GM19193 (cell line): ENCODE results near the gene SMARCD2.
A peak's percentile ranks its signal among the peaks of the same experiment; 100 is the strongest.

ENCODE experiments used
- POLR2A ChIP-seq: IDR thresholded peaks from 4 replicates; pipeline ENCODE4 v1.6.1; 2011; ENCODE audit not compliant: insufficient read depth, insufficient read length; ENCODE audit errors: extremely low read depth

SMARCD2 gene

DNA sequence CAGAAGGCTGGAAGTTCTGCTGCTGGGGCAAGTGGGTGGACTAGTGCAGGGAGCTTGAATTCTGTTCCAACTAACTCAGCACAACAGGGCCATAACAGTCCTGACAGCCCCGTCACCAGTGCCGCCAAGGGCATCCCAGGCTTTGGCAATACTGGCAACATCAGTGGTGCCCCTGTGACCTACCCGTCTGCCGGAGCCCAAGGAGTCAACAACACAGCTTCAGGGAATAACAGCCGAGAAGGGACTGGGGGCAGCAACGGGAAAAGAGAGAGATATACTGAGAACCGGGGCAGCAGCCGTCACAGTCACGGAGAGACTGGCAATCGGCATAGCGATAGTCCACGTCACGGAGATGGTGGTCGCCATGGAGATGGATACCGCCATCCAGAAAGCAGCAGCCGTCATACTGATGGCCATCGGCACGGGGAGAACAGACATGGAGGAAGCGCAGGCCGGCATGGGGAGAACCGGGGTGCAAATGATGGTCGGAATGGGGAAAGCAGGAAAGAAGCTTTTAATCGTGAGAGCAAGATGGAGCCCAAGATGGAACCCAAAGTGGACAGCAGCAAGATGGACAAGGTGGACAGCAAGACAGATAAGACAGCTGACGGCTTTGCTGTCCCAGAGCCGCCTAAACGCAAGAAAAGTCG lies 24.6 kb downstream of the SMARCD2 start:
- peak; percentile 34 for TF ChIP-seq POLR2A

DNA sequence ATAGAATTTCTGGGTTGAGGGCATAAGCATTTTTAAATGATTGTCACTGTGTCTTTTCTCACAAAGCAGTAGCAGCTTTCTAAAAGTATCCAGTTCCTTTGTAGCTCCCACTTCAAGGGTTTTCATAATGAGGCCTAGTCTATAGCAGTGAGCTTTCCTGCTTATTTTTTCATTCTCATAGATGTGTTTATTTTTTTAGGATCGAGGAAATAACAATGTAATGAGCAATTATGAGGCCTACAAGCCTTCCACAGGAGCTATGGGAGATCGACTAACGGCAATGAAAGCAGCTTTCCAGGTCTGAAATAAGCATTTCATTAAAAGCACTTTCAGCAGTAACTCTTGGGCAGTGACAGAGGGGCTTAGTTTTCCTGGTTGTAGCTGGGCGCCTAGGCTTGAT lies 25.8 kb downstream of the SMARCD2 start:
- no peak for TF ChIP-seq POLR2A

DNA sequence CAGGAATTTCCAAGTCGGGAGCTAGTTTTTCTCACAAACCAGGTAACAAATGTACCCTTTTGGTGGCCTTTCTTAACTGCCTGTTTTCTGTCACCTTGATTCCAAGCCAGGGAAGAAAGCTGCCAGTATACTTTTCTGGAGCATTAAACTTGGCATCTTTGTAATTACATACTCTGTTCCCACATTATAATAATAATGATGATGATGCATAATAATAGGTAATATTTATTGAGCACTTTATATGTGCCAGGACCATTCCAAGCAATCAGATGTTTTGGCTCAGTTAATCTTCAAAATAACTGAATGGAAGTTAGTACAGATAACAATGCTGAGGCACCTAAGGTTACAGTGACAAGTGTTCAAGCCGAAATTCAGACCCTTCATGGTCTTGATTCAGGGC lies 26.4 kb downstream of the SMARCD2 start:
- TF ChIP-seq POLR2A = no peak

DNA sequence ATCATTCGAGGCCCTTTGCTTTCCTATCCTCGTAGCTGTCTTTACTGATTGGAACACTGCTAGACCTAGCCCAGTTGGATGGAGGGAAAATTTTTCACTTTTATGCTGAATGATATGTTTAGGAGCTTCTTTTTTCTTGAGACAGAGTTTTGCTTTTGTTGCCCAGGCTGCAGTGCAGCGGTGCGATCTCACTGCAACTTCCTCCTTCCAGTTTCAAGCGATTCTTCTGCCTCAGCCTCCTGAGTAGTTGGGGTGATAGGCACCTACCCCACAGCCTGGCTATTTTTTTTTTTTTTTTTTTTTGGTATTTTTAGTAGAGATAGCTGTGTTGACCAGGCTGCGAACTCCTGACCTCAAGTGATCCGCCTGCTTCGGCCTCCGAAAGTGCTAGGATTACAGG lies 32.5 kb downstream of the SMARCD2 start:
- TF ChIP-seq POLR2A = no peak

DNA sequence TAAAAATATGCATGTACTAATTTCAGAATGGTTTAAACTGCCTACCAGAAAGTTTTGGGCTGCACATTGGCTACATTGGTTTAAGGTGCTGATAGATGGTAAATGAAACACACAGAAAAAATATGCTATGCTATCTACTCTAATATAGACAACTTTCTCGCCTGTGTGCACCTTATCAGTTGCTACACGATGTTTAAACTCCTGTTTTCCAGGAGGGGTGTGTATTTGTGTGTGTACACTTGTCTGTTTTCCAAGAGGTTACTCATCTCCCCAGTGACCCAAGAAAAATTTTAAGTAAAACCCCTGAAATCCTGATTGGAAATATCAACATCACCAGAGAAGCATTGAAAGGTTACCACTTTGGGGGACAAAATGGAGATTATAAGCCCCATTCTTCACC lies 36.9 kb downstream of the SMARCD2 start:
- TF ChIP-seq POLR2A = no peak

DNA sequence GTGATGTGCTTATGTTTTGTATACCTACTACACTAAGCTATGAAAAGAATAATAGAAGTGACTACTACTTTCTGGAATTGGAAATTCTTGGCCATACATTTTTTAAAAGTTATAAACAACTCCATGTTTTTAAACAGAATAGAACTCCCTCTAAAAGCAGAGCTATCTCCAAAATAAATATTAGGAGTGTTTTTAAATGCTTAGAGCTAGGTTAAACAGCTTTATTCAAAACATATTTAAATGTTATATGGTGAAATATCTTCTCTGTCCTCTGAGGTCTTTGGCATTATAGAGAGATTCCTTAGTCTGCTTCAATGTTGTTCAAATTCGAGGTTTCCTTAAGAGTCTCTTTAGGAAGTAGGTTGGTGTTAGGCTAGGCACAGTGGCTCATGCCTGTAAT lies 38.2 kb downstream of the SMARCD2 start:
- no peak for TF ChIP-seq POLR2A

DNA sequence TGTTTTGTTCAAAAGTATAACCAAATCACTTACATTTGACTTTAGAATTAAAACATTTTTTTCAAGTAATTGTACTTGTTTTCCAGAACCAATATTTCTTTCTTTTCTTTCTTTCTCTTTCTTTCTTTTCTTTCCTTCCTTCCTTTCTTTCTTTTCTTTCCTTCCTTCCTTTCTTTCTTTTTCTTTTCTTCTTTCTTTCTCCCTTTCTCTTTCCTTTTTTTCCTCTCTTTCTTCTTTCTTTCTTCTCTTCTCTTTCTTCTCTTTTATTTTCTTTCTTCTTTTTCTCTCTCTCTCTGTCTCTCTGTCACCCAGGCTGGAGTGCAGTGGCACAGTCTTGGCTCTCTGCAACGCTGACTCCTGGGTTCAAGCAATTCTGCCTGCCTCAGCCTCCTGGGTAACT lies 41.7 kb downstream of the SMARCD2 start:
- no peak for TF ChIP-seq POLR2A

DNA sequence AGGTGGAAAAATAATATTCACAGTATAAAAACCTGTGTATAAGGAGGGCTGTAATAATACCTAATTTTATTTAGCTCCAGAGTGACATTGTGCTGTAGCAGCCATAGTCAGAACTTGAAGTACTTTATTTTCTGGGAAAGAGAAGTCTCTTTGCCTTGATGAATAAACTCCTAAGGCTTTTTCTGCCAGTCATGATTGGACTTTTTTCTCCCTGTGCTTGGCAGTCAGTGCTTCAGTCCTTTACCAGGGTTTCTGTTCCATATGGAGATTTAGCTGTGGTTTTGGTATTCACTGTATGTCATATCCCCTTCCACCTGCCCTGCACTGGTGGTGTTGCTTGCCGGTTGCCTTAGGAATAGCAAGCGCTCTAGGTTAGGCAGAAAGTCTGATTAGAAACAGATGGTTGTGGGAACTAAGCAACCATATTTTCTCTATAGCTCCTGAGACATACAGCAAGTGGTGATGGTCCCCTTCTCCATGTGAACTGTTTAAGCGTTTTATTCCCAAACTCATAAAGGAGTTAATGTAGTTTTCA lies 43.8 kb downstream of the SMARCD2 start:
- no peak for TF ChIP-seq POLR2A

DNA sequence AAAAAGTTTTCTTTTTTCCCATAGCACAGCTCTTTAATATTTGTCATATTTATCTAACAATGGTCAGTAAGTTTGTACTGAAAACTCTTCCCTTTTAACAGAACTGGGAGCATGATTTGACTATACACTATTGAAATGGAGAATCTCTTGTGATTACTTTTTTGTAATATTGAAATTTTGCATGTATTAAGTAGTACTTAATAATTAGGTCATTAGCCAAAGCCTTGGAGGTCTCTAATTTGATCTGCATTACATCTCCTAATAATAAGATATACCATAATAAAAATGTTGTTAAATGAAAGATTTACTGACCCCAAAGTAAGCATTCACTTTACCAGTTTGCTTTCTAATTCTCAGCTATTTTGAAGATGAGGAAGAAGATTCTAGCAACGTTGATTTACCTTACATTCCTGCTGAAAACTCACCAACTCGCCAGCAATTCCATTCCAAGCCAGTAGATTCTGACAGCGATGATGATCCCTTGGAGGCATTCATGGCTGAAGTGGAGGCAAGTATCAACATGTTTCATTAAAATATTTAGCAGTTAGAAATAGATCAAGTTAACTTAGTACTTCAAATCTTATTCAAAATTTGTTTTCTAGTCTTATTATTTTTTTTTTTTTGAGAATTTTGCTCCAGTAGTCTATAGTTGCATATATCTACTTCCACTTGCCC lies 50.3 kb downstream of the SMARCD2 start:
- TF ChIP-seq POLR2A = no peak

DNA sequence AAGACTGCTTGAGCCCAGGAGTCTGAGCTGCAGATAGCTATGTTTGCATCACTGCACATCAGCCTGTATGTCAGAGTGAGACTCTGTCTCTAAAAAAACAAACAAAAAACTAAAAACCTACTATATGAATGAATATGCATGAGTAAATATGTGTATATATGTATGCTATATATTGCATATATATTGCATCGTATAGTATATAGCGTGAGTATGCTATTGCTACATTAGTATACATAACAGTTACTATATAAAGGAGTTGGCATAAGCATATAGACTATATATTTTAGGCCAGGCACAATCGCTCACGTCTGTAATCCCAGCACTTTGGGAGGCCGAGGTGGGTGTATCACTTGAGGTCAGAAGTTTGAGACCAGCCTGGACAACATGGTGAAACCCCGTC lies 52.4 kb downstream of the SMARCD2 start:
- no peak for TF ChIP-seq POLR2A

DNA sequence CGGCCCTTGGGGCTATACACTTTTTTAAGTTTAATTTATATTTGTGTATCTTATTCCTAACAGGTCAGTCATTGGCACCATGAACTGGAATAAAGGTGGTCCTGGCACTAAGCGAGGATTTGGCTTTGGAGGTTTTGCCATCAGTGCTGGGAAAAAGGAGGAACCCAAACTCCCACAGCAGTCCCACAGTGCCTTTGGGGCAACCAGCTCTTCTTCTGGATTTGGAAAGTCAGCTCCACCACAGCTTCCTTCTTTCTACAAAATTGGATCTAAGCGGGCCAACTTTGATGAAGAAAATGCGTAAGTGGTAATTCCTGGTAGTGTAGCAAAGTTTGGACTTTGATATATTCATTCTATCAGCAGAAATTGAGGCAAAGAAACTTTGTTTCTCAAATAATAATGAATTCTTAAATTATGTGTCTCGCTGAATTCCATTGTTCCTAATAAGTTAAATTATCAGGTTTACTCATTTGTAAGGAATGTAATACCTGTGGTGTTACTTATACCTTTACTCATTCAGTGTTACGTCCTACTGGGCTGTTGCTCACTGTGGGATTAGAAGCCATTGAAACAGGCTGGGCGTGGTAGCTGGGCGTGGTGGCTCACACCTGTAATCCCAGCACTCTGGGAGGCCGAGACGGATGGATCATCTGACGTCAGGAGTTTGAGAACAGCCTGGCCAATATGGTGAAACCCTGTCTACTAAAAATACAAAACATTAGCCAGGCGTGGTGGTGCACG lies 55.3 kb downstream of the SMARCD2 start:
- TF ChIP-seq POLR2A = no peak

DNA sequence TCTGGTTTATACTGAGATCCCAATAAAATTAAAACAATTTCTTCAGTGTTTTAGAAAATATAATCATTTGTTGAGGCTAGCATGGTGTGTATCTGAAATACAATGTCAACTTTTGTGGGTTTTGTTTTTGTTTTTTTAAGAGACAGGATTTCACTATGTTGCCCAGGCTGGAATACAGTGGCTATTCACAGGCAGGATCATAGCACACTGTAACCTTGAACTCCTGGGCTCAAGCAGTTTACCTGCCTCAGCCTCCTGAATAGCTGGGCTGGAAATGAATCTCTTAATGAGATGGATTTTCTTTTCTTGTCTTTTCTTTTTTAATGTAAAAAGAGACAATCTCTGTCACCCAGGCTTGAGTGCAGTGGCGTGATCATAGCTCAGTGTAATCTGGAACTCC lies 56.4 kb downstream of the SMARCD2 start:
- no peak for TF ChIP-seq POLR2A

DNA sequence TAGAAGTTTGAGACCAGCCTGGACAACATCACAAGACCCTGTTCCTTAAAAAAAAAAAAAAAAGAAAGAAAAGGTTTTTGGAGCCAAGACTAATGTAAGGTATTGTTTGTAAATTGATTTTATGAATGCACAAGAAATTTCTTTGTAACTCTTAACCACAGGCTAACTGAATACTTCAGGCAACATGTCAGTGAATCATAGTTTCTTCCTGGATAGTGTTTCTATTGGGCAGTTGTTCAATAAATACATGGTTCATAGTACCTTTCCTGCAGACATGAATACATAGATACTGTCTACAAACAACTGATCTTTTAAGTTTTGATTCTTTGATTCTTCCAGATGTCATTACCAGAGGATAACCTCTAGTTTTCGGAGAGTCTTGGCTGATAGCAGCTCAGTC lies 56.9 kb downstream of the SMARCD2 start:
- no peak for TF ChIP-seq POLR2A

DNA sequence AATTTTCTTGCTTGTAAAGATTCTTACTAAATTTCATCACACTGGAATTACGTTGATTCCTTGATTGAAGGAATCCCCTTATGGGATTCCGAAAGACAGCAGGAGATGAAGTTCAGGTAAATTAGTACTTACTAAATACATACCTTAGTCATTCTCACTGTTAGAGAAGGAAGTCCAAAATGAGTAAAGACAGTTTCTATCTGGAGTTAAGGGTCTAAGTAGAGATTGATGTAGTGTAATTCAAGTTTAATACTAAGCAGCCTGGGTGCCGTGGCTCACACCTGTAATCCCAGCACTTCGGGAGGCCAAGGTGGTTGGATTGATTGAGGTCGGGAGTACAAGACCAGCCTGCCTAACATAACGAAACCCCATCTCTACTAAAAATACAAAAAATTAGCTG lies 59.0 kb downstream of the SMARCD2 start:
- no peak for TF ChIP-seq POLR2A
